GM13976 (cell line): ENCODE measurements around the gene CR2.

Source experiments
- DNase-seq: peaks from one replicate; pipeline ENCODE4 v3.0.0; 2012; ENCODE audit warnings: low spot score
- in situ Hi-C: fragments of 300-500 bp; cut with MboI; formaldehyde crosslinking; loops from one replicate; pipeline ENCODE4 v1.12.0; 2022; ENCODE audit warnings: low sequenced_read_pairs, mixed read lengths, inconsistent platforms; ENCODE audit not compliant: unreplicated experiment
- TF ChIP-seq, protein P1 (sequence below): IDR thresholded peaks from 2 replicates; pipeline ENCODE4 v1.5.1; 2012; ENCODE audit warnings: borderline replicate concordance, mild to moderate bottlenecking; ENCODE audit not compliant: insufficient read depth; ENCODE audit errors: extremely low read depth, missing control alignments, control extremely low read depth

Gene CR2

DNA sequence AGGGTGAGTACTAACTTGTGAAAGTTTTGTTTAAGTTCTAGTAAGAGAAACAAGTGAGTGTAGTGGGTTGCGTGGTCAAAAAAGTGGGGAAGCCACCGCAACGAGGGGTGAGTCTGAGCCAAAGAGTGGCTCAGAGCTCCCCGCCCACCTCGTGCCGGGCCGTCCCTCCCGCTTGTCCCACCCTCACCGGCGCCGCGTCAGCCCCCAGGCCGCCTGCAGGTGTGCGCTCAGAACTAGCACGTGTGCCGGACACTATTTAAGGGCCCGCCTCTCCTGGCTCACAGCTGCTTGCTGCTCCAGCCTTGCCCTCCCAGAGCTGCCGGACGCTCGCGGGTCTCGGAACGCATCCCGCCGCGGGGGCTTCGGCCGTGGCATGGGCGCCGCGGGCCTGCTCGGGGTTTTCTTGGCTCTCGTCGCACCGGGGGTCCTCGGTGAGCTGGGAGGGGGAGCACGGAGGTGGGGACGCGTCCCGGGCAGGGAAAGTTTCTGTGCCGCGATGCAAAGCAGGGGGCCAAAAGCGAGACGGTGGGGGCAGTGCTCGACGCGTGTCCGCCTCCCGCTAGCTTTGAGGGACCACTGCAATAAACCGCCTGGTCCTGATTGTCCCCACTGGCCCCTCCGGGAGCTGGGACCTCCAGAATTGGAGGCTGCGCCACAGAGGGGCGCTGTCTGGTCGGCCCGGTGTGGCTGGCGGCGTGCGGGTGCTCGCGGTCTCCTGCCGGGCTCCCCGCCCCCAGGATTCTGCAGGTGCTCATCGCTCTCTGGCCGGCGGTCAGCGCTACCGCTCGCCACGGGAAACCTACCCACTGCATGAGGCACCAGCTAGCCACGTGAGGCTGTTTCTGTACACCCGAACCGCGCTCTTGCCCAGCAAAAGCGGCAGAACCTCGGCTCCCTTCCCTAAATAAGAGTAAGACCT, at the start of gene CR2:
TSS of gene CR2 (plus strand) at position 283 of the 919 bp plus-strand sequence. CDS start at position 374, 91 bp downstream.
- in situ Hi-C loops, result no loop called here
- peak; percentile 84 for DNase-seq
- TF ChIP-seq, protein P1, sequence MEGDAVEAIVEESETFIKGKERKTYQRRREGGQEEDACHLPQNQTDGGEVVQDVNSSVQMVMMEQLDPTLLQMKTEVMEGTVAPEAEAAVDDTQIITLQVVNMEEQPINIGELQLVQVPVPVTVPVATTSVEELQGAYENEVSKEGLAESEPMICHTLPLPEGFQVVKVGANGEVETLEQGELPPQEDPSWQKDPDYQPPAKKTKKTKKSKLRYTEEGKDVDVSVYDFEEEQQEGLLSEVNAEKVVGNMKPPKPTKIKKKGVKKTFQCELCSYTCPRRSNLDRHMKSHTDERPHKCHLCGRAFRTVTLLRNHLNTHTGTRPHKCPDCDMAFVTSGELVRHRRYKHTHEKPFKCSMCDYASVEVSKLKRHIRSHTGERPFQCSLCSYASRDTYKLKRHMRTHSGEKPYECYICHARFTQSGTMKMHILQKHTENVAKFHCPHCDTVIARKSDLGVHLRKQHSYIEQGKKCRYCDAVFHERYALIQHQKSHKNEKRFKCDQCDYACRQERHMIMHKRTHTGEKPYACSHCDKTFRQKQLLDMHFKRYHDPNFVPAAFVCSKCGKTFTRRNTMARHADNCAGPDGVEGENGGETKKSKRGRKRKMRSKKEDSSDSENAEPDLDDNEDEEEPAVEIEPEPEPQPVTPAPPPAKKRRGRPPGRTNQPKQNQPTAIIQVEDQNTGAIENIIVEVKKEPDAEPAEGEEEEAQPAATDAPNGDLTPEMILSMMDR, result peak; percentile 51

GRCh38 chr1:207404849-207405525, 49.1 kb upstream of the CR2 start:
- in situ Hi-C loops, result loop anchor here (5.0 kb wide), 2 partner anchors 92 to 318 kb away; partner anchors contain the start of genes C4BPB and CR1
- TF ChIP-seq, protein P1, result peak; percentile 58
- peak; percentile 62 for DNase-seq

- in situ Hi-C loops, result loop anchor here (5.0 kb wide), 2 partner anchors 91 to 319 kb away; partner anchors contain the start of genes C4BPB and CR1
- TF ChIP-seq, protein P1, result peak; percentile 10
- DNase-seq, result no peak
Observed at GRCh38 chr1:207405814-207406213, 48.3 kb upstream of the CR2 start.

GRCh38 chr1:207407655-207408260, 46.4 kb upstream of the CR2 start:
- DNase-seq, result no peak
- TF ChIP-seq, protein P1, result no peak
- in situ Hi-C loops, result loop anchor here (5.0 kb wide), 2 partner anchors 90 to 320 kb away; partner anchors contain the start of genes C4BPB and CR1

DNA sequence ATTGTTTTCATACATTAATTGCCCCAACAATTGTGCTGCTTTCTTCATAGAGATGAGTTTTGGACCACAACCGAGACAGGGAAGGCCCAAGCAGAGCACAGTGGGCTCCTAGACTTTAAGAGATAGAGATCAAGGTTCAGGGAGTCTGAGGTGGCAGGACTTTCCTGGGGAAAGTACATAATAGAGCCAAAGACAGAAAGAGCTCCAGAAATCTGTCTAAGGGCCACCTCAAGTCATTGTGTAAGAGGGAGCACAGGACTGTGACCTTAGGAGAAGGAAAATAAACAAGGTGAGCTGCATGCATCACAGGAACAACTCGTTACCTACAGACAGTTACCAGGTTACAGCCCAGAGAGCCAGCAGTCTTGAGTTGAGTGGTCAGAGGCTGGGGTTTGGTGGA, 41.3 kb upstream of the CR2 start:
- no peak for DNase-seq
- TF ChIP-seq, protein P1, result no peak
- in situ Hi-C loops, result no loop called here

GRCh38 chr1:207414606-207415108, 39.5 kb upstream of the CR2 start:
- DNase-seq, result peak; percentile 69
- TF ChIP-seq, protein P1, result no peak

More at GRCh38 chr1:207414606-207415108, 39.5 kb upstream of the CR2 start:
- in situ Hi-C loops, result no loop called here
